WTC11 (cell line): ENCODE results near the gene DLAT.

ENCODE experiments used
- JUN ChIP-seq: sonication (generic); formaldehyde crosslinking; IDR thresholded peaks from 2 replicates; pipeline ENCODE4 v1.8.0; 2023; ENCODE audit warnings: mild to moderate bottlenecking, missing genetic modification reagents
- TF ChIP-seq, protein P1 (sequence below): sonication (generic); formaldehyde crosslinking; IDR thresholded peaks from 2 replicates; pipeline ENCODE4 v1.8.0; 2022; ENCODE audit warnings: mild to moderate bottlenecking, missing genetic modification reagents

GRCh38 chr11:111978028-111978771, 47.0 kb upstream of the DLAT start:
- TF ChIP-seq, protein P1, sequence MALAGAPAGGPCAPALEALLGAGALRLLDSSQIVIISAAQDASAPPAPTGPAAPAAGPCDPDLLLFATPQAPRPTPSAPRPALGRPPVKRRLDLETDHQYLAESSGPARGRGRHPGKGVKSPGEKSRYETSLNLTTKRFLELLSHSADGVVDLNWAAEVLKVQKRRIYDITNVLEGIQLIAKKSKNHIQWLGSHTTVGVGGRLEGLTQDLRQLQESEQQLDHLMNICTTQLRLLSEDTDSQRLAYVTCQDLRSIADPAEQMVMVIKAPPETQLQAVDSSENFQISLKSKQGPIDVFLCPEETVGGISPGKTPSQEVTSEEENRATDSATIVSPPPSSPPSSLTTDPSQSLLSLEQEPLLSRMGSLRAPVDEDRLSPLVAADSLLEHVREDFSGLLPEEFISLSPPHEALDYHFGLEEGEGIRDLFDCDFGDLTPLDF, result no peak
- no peak for TF ChIP-seq JUN (CRISPR knock-in tag)
